NCI-H1436 (cell line): ENCODE measurements around the gene OR6N1.

Experiments
- DNase-seq: peaks from one replicate; lab custom pipeline; 2025; lab: John Stamatoyannopoulos, UW

The OR6N1 gene

DNA sequence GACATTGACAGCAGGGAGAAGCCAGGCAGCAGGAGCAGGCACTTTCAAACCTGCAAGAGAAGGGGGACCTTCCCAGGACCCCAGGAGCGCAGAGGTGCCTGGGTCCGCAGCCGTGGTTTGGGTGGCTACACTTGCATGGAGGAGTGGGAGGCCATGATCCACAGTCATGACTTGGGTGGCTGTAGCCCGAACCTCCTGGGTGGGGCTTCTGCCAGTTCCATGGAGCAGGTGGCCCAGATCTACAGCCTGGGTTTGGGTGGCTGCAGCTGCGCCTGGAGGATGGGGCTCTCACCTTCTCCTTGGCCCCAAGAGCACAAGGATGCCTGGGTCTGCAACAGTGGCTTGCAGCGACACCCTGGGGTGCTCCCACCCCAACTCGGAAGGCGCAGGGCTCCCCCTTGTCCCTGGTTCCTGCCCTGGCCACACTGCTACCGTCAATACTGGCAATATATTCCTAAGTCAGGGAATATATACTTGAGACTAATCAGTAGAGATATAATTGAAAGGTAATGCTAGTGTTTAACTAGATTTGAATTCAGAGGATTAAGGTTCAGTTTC lies 19.8 kb downstream of the OR6N1 start:
- DNase-seq: no peak

DNA sequence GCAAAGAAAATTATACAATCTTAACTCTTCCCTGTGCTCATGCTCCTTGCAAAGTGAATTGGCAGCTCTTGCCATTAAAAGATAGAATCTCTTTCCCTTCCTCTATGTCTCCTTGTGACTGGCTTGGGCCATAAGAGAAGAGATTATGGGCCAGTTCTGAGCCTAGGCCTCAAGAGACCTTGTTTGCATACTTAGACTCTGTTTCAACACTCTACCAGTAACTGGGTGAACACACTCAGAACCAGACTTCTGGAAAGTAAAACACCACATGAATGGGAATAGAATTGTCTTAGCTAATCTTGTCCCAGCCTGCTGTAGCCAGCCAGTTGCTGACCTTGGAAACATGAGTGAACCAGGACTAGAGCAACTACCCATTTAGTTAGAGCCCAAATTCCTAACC lies 36.1 kb downstream of the OR6N1 start:
- no peak for DNase-seq

DNA sequence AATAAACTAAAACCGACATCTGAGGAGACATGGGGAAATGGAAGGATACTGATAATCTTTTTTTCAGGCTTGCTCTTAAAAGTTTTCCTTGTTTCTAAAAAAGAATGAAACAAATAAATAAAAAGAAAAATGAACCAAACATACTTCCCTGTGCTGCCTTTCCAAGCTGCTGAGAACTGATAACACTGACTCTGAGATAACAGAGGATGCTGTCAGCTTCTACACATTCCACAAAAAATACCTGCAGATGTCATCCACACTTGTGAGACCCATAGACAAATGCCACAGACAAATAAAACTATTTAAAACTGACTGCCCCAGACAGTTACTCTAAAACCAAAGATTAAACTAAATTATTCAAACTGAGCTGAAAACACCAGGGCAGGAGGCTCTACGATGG lies 39.5 kb downstream of the OR6N1 start:
- no peak for DNase-seq

DNA sequence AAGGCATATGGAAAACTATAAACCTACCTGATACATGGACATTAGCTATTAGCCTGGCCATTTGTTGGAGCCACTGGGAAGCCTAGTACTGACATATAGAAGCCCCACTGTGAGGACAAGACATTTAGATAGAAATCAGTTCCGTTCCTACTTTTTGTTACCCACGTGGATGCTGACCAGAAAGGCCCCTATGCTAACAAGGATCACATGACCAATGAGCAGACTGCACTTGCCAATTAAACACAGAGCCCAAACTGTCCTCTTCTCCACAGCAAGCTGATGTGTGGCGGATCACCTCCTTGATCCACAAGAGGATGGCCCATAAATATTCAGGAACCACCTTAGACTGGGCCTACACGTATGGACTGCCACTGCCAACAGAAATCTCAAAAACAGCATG lies 40.3 kb downstream of the OR6N1 start:
- DNase-seq: no peak

DNA sequence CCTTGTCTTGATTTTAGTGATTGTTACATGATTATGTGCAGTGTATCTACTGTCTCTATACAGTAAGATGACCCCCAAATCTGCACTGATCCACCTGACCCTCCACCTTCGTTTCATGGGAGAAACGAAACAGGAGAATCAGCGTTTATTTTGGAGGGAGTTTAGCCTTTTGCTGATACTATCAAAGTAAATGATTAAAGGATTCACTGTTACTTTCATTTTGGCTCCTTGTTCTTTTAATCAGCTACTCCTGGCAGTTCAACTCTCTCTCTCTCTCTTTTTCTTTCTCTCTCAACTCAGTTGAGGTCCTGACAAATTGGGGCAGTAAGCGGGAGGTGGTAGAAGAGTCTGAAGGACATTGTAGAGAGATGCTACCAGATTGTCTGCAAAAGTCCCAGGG lies 41.5 kb downstream of the OR6N1 start:
- no peak for DNase-seq

DNA sequence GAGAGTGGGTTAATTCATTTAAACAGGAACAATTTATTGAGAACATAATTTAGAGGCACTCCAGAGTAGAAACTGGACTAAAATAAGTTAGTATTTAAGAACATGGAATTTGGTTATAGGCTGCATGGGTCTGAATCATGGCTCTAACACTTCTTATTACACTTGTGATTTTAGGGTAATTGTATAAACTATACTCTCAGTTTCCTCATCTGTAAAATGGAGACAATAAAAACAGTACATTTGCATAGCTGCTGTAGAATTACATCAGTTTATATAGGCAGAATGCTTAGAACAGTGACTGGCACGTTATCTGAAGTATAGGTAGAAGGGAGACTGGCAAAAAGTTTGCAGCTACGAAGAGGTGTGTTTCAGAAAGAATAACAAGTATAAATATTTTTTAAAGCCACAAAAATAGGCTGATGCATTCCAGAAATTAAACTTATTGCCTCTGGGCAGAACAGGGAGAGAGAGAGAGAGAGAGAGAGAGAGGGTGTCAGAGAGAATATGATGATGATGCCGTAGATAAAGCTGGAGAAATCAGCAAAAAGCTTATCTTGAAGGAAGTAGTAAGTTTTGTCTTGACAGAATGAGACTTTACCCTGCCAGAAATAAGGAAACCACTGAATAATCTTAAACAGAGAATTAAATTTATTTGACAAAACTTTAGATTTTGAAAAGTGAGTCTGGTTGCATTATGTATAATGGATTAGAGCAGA lies 43.3 kb downstream of the OR6N1 start:
- no peak for DNase-seq

DNA sequence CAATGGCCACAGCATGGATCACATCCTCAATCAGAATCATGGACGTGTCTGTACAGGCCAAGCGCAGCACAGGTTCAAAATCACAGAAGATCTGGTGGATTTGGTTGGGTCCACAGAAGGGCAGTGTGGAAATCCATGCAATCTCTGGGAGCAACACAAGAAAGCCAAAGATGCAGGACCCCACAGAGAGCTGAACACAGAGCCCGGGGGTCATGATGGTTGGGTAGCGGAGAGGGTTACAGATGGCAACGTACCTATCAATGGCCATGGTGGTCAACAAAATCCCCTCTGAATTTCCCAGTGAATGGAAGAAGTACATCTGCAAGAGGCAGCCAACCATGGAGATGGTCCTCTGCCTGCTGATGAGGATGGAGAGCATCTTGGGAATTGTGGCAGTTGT lies 47.6 kb downstream of the OR6N1 start:
- no peak for DNase-seq

DNA sequence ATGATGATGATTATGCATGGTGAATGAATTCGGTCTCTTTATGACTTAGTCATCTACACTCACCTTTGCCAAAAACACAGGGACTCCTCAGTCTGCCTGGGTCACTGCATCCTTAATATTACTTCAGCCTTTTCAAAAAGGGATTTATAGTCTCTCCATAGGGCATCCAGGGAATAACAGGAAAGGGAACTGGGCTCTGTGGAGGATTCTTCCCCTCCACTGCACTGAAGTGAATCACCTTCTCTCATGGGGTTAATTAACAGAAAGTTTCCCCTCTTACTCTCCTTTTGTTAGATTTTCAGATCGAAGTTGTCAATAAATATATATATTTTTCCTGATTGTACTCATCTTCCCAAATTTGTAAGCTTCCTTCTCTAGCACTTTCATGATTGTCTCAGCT lies 51.4 kb downstream of the OR6N1 start, which contains the start of gene OR6K3:
OR6K3 (minus strand) TSS at position 101 of the 400 bp plus-strand sequence. CDS start 2,605 bp downstream, outside the sequence.
- DNase-seq: no peak

DNA sequence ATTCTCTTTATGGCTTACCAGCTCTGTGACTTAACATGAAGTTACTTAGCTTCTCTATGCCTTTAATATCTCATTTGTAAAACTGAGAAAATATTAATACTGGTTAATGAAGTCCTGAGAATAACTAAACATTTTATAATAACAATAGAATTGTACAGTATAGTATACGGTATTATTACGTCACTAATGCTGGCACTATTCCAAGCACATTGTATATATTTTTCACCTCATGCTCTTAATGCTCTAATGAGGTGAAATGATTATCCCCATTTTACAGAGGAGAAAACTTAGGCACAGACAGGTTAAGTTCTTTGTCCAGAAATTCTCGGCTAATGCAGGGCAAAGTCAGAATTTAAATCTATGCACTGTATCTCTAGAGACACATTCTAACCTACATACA lies 52.3 kb downstream of the OR6N1 start:
- DNase-seq: no peak

DNA sequence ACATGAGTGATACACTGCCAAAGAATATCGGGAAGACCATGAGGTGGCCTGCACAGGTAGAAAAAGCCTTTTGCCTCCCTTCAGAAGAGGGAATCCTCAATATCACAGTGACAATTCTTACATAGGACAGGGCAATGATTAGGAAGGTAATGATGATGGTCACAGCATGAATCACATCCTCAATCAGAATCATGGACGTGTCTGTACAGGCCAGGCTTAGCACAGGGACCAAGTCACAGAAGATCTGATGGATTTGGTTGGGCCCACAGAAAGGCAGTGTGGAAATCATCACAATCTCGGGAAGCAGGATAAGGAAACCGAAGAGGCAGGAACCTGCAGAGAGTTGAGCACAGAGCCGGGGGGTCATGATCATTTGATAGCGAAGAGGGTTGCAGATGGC lies 54.7 kb downstream of the OR6N1 start:
- no peak for DNase-seq

DNA sequence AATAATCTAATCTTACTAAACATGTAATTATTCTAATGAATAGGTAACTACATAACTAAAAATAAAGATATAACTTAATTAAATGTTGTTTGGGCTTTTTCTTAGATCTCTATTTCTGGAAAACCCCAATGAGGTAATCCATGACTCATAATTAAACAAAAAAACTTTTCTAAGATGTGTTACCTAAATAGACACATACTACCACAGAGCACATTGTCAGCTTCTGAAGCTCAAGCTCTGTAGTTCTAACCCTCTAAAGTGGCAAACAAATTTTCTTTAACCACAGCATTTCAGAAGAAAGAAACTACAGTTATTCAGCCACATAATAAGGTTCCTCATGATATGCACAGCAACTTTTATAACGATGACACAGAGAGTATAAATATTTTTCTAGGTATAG lies 55.7 kb downstream of the OR6N1 start:
- no peak for DNase-seq

DNA sequence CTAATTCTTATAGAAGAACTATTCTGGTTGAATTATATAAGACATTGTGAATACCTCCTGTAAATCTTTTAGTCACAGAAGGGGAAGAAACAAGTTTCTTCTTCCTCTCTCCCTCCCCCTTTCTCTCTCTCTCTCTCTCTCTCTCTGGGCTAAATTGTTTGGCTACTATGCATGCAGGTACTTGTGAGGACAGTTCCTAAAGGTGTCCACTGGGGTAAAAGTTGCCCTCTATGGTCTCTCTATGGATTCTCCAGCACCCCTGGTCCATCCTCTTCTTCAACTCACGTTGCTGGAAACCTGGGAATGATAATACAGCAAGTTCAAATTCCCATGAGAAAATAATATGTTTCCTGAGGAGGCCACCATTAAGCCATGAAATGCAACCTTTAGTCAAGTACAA lies 57.2 kb downstream of the OR6N1 start:
- DNase-seq: no peak
